Measurements from ENCODE around the gene TH.

DNA sequence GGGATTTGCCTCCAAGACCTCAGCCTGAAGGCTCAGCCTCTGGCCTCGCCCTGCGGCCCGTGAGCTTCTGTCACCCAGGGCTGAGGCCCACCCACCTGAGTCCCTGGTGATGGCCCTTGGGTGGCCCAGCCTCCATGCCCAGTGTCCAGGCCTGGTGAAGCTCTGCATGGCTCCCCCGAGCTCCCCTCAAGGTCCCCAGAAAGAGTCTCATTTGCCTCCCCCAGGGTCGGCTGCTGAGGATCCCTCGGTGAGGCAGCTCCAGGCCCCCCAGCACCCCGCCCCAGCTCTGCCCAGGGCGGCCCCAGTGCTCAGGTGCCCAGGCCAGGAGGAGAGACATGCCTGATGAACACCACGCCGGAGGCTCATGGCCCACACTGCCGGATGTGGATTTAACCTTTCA is 2.1 kb upstream of the TH start:
- no peak for TF ChIP-seq POLR2A (IDR thresholded peaks at IDR 0.05; ENCODE audit: low read depth, low read length)
- no peak for TF ChIP-seq MXI1 (IDR thresholded peaks at IDR 0.05; ENCODE audit: borderline replicate concordance, low read depth, low read length)
- no peak for TF ChIP-seq MAZ (IDR thresholded peaks at IDR 0.05; ENCODE audit: borderline replicate concordance, low read depth, low read length)
- TF ChIP-seq, protein P1, sequence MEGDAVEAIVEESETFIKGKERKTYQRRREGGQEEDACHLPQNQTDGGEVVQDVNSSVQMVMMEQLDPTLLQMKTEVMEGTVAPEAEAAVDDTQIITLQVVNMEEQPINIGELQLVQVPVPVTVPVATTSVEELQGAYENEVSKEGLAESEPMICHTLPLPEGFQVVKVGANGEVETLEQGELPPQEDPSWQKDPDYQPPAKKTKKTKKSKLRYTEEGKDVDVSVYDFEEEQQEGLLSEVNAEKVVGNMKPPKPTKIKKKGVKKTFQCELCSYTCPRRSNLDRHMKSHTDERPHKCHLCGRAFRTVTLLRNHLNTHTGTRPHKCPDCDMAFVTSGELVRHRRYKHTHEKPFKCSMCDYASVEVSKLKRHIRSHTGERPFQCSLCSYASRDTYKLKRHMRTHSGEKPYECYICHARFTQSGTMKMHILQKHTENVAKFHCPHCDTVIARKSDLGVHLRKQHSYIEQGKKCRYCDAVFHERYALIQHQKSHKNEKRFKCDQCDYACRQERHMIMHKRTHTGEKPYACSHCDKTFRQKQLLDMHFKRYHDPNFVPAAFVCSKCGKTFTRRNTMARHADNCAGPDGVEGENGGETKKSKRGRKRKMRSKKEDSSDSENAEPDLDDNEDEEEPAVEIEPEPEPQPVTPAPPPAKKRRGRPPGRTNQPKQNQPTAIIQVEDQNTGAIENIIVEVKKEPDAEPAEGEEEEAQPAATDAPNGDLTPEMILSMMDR (conservative IDR thresholded peaks at IDR 0.05; ENCODE audit: low read depth, low read length): no peak
- no peak for TF ChIP-seq RFX5 (IDR thresholded peaks at IDR 0.05; ENCODE audit: low read depth, low read length)
- no peak for TF ChIP-seq NFE2L2 (IDR thresholded peaks at IDR 0.05; ENCODE audit: low read depth, low read length)
- TF ChIP-seq FOS (IDR thresholded peaks at IDR 0.05; ENCODE audit: low read depth, low read length): no peak
- no peak for TF ChIP-seq CHD1 (IDR thresholded peaks at IDR 0.05; ENCODE audit: low read depth, low read length)
